ENCODE measurements around the gene MINPP1.
"Not testable (repeated sequence)": the region's sequence is repeated elsewhere in the genome, so short reads cannot be mapped to it uniquely, and the experiment has no call there.

MINPP1 gene

DNA sequence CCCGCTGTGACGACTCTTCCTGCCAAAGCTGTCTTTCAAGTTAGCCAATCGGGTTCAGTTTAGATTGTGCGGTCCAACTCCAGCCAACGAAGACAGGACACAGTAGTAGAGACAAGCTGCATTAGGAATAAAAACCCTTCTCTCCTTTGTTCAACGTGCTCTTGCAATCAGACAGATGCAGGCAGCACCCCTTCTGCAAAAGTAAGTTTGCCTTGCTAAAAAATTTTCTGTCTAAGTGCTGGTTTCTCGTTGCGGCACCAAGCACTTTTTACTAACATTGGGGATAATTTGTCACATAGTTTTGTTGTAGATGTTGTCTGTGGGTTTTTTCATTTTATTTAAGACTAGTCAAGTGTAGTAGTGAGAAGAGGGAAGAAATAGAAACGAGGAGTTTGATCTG lies 58.1 kb downstream of the MINPP1 start:
- no peak for DNase-seq (ENCODE audit: low read depth in 4 of 4, low spot score in 1 of 4)

DNA sequence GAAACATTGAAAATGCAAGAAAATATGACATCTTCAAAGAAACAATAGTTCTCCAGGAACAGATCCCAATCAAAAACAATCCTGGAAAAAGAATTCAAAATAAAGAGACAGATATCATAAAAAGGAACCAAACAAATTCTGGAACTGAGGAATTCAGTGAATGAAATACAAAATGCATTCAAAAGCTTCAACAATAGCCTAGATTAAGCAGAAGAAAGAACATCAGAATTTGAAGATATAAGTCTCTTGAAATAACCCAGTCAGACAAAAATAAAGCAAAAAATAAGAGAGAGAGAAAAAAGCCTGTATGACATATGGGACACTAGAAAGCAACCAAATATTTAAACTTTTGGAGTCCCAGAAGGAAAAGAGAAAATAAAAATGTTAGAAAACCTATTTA lies 60.3 kb downstream of the MINPP1 start:
- no peak for DNase-seq (ENCODE audit: low read depth in 4 of 4, low spot score in 1 of 4)

DNA sequence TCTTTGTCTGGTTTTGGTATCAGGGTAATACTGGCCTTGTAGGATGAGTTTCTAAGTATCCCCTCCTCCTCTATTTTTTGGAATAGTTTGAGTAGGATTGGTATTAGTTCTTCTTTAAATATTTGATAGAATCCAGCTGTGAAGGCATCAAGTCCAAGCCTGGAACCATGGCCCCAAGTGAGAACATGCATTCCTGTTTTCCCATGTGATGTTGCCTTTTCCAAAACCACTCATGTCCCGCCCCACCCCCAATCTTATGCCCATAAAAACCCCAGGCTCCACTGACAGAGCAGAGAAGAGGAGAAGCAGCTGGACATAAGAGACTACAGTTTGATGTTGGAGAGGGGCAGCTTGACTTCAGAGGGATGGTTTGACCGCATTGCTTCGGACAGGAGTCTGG lies 71.2 kb downstream of the MINPP1 start:
- DNase-seq (ENCODE audit: low read depth in 4 of 4, low spot score in 1 of 4) = no peak

DNA sequence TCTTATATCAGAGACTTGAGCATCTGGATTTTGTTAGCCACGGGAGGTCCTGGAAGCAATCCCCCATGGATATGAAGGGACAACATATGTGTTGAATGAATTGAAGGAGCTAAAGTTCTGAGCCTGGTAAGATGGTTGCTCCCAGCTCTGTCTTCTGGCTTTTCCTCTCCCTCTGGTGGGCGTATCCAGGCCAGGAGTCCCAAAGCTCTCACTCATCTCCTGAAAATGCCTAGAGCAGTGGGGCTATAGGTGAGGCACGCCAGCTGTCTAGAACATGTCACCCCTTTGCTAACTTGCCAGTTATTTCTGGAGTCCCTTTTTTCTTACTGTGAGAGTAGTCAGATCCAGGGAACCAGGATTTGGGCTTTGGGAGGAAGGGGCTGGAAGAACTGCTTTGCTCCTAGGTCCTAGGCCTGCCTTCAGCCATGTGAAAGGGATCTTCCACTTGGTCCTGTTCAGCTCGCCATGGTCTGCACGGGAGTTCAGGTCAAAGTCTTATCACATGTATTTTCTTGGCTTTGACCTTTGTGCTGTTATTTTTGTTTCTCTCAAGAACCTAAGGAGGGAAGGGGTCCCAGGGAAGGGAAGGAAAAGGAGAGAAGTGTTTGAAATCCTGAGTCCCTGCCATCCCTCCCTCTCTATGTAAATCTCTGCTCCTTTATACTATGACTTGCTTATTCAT lies 73.6 kb downstream of the MINPP1 start:
- no peak for DNase-seq (ENCODE audit: low read depth in 4 of 4, low spot score in 1 of 4)

DNA sequence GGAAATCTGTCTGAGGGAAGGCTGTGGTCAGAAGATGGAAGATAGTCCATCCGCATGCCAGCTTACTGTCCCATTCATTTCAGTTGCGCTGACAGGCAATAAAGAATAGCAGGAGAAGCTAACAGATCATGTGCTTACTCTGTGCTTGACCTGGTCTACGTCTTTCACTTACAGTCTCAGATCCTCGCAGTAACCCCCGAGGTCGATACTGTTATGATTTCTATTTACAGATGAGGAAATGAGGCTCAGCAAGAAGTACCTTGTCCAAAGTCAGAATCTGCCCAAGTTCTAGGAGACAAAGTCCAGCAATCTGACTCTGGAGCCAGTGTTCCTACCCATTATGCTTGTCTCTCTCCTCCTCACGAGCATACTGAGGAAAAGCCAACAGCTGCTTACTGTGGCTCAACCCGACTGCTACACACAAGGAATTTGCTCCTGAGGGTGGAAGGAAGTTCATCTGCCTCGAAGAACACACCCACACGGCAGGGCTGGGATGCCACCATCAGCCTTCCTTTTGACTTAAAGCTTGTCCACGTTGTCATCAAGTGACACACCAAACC lies 74.2 kb downstream of the MINPP1 start:
- no peak for DNase-seq (ENCODE audit: low read depth in 4 of 4, low spot score in 1 of 4)

DNA sequence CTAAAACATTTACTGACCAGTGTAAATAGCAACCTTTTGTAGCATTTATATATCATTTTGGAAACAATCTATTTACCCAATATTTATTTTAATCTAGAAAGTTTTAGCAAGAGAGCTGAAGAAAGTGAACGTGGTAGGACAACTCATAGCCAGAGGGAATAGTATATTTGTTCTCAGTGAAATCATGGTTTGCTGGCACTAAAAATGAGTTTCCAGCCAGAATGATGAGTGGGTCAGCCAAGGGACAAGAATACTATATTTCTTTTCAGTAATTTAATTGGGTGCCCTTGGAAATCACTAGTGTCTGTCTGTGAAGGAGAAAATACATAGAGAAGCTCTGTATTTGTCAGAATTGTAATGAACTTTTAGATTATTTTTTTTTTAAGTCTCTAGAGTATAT lies 74.9 kb downstream of the MINPP1 start:
- no peak for DNase-seq (ENCODE audit: low read depth in 4 of 4, low spot score in 1 of 4)

DNA sequence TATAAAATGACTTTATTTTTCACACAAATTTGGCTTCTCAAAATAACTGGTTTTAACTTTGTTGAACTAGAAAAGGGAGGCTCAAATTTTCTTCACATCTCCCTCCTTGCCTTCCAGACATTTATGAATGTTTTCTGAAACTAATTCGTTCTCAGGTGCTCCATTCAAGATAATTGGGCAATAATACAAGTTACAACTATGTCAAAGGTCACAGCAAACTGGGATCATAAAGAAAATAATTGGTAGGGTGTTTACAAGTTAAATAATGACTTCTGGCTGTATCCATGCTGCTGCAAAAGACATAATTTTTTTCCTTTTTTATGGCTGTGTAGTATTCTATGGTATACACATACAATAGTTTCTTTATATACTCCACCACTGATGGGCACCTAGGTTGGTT lies 75.3 kb downstream of the MINPP1 start:
- no peak for DNase-seq (ENCODE audit: low read depth in 4 of 4, low spot score in 1 of 4)

DNA sequence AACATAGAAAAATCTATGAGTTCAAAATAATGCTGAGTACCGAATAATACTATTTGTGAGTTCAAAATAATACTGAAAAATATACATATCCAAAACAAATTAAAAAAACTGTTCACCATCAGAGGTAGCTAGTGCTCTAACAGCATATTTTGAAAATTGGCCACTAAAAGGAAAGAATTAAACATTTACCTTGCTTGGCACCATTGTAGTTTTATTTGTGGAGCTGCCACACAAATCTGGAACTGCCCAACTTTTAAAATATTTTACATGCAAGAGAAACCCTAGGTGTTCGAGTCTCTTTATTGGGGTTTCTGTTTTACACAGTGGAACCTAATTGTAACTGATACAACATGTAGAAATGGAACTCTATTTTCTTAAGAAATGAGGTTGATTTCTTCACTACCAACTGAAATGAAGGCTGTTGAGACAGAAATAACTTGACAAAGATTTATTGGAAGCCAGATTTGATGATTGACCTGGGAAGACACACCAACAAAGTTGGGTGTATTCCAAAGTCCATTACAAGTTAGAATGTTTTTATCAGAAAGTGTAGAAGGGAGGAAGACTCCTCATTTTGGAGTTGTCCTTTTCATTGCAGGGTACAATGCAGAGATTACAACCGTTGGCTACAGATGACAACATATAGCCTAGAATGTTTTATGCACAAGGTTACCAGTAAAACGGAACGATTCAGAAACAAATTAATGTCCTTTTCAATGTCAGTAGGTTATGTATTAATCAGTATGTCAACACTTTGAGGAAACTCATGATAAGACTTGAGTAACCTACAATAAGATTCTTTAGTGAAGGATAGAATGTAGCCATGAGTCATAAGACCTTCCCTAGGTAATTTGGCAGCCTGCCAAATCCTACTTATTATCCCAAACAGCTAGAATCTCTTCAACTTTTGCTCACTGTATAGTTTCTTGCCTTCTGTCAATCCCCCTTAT lies 81.1 kb downstream of the MINPP1 start:
- no peak for DNase-seq (ENCODE audit: low read depth in 4 of 4, low spot score in 1 of 4)

DNA sequence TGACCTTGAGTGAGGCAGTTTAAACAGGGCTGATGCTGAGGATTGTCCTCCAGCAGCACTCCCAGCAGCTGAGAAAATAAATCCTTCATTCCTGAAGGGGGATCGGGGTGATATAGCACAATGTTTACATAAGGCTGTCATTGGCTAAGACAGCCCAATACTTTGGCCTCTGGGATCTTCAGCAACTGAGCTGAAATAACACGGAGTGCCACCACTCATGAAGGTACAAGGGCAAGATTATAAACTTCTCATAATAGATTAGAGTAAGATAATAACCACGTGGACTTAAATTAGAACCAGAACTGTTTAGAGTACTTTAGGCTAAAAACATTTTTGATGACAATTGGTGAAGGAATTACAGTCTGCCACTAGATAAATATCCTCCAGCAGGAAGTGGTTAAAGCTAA lies 85.0 kb downstream of the MINPP1 start:
- no peak for DNase-seq (ENCODE audit: low read depth in 4 of 4, low spot score in 1 of 4)

DNA sequence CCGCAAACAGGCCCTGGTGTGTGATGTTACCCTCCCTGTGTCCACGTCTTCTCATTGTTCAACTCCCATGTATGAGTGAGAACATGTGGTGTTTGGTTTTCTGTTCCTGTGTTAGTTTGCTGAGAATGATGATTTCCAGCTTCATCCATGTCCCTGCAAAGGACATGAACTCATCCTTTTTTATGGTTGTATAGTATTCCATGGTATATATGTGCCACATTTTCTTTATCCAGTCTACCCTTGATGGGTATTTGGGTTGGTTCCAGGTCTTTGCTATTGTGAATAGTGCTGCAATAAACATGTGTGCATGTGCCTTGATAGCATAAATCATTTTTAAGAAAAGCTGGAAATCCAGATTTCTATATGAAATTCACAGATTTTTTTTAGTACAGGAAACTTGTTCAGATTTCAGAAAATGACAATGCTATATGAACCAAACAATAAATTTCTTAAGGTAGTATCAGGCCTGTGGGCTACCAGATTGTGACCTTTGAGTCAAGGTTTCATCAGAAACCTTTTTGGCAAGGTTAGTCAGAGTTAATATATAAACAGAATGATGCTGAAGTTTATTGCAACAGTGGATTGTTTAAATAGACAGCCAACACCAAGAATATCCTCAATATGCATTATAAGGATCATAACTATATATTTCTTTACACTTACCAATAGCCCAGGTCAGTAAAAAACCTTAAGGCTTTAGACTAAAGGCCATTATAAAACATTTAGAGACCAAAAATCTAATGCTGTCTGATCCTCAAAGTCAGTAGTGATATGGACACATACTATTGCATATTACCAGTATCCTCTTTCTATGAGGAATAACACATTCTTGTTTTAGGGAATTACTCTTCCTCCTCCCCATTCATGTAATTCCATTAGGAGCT lies 86.3 kb downstream of the MINPP1 start:
- DNase-seq (ENCODE audit: low read depth in 4 of 4, low spot score in 1 of 4) = no peak

DNA sequence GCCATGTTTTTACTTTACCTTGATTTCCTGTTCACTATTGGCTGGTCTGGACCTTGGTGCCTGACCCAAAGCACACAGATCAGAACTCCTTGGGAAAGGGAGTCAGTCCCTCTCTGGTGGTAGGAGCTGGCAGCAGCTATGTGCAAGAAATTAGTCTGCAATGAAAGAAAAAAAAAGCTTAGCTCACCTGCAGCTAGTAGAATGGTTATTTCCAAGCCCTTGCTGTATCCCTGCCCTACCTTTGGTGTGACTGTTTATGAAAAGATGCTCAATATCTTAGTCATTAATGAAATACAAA lies 86.8 kb downstream of the MINPP1 start:
- DNase-seq (ENCODE audit: low read depth in 4 of 4, low spot score in 1 of 4) = no peak

DNA sequence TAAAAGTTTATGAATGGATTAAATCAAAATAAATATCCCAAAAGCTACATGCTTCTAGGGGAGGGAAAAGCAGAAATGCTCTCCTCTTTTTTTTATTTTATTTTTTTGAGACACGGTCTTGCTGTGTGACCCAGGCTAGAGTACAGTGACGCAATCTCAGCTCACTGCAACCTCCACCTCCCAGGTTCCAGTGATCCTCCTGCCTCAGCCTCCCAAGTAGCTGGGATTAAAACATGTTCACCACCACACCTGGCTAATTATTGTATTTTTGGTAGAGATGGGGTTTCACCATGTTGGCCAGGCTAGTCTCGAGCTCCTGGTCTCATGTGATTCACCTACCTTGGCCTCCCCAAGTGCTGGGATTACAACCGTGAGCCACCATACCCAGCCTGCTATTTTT lies 88.2 kb downstream of the MINPP1 start:
- DNase-seq (ENCODE audit: low read depth in 4 of 4, low spot score in 1 of 4) = not testable (repeated sequence)

DNA sequence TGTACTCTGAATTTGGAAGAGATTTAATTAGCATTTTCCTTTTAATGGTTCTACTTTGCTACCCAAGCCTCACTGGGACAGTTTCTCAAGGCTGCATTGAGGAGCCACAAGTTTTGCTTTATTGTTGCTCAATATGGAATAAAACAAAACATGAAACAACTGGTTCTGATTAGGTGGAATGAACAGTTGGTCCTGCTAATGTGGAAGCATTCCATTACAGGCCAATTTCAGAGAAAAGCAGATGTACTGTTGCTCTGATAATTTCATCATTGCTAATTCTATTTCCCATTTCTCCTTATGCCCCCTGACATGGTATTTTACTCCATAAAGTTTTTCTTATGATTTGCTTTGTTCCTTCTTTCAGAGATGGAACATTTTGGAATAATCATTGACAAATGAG lies 89.0 kb downstream of the MINPP1 start:
- no peak for DNase-seq (ENCODE audit: low read depth in 4 of 4, low spot score in 1 of 4)

DNA sequence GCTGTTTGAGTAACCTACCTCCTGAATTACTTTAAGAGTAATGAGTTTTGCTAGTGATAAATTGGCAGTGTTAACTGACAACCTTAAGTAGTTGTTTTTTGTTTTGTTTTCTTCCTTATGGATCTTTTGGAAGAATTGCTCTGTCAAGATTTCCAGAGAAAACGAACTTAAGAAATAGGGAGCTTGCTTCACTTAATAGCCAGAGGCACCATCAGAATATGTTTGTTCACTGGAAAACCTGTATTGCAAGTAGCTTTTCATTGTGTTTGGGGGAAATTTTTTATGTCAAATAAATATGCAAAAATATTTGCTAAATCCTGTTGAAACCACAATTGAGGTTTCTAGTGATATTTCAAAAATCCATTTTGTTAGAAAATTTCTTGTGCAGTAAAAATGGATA lies 89.5 kb downstream of the MINPP1 start:
- DNase-seq (ENCODE audit: low read depth in 4 of 4, low spot score in 1 of 4) = no peak

DNA sequence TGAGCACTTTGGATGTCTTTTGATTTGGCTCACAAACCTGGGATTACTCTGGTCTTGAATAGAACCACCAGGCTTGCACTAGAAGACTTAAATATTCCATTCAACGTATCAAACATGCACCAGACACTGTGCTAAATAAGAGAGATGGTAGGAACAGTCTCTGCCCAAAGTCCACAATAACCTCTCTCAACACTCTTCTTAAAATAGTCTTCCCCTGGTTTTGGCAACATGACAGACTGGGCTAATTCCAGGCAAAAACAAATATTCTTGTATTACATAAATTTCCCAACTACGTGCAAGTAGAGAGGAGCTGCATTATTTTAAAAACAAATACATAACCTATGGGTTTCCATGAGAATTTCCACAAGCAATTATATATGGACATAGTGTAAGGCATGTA lies 90.2 kb downstream of the MINPP1 start:
- DNase-seq (ENCODE audit: low read depth in 4 of 4, low spot score in 1 of 4) = no peak

DNA sequence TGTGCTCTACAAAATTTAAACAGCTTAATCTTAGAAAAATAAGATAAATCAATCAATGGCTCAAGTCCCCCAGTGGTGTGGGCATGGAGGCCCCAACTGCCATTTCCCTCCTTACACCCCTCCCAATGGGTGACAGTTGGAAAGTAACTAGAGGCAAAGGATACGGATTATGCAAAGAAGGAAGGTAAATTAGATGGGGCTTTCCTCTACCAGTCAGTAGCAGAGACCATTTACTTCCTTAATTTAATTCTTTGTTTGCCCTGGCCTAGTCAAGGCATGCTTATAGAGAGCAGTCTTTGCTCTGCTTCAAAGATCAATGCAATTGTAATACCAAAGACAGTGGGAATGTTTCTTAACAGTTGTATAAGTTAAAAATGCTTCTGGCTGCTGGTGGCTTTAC lies 91.7 kb downstream of the MINPP1 start:
- DNase-seq (ENCODE audit: low read depth in 4 of 4, low spot score in 1 of 4) = no peak

DNA sequence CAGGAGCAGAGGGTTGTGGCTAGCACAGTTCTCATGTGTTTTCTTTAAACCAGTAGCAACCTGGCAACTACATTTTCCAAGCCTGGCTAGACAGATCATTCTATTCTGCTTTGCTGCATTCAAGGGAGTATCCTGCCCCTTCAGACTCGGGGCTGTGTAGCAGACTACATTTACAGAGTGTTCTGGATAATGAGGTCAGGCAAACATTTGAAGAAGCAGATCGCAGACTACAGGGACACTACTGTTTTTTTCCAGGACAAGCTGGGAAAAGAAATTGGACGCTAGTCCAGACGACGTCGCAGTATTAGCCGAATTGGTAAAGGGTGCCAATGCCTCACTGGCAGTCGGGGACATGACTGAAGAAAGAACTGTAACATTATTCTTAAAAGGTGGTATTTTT lies 94.0 kb downstream of the MINPP1 start:
- no peak for DNase-seq (ENCODE audit: low read depth in 4 of 4, low spot score in 1 of 4)

DNA sequence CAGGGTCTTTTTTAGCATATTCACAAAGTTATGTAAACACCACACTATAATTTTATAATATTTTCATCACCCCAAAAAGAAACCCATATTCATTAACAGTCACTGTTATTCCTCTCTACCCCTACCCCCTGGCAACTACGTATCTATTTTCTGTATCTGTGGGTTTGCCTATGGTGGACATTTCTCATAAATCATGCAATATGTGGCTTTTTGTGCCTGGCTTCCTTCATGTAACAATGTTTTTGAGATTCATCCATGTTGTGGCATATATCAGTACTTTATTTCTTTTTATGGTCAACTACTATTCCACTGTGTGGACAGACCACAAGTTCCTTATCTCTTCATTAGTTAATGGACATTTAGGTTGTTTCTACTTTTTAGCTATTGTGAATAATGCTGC lies 95.9 kb downstream of the MINPP1 start:
- DNase-seq (ENCODE audit: low read depth in 4 of 4, low spot score in 1 of 4) = no peak

All from stimulated activated CD4-positive, alpha-beta T cell treated with anti-CD3 and anti-CD28 coated beads, Interleukin-1b, Interleukin-23, amount 100 ng/mL, for 24 hours (primary cell).